ENCODE data around the gene CPEB1.

CPEB1 gene

DNA sequence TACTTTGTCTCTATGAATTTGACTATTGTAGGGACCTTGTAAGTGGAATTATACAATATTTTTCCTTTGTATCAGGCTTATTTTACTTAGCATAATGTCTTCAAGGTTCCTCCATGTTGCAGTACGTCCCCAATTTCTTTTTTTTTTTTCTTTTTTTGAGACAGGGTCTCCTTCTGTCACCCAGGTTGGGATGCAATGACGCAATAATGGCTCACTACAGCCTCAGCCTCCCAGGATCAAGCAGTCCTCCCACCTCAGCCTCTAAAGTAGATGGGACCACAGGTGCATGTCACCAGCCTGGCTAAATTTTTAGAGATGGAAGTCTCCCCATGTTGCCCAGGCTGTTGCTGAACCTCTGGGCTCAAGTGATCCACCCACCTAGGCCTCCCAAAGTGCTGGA is 66.5 kb downstream of the CPEB1 start:
- TF ChIP-seq, protein P1, sequence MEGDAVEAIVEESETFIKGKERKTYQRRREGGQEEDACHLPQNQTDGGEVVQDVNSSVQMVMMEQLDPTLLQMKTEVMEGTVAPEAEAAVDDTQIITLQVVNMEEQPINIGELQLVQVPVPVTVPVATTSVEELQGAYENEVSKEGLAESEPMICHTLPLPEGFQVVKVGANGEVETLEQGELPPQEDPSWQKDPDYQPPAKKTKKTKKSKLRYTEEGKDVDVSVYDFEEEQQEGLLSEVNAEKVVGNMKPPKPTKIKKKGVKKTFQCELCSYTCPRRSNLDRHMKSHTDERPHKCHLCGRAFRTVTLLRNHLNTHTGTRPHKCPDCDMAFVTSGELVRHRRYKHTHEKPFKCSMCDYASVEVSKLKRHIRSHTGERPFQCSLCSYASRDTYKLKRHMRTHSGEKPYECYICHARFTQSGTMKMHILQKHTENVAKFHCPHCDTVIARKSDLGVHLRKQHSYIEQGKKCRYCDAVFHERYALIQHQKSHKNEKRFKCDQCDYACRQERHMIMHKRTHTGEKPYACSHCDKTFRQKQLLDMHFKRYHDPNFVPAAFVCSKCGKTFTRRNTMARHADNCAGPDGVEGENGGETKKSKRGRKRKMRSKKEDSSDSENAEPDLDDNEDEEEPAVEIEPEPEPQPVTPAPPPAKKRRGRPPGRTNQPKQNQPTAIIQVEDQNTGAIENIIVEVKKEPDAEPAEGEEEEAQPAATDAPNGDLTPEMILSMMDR (IDR thresholded peaks at IDR 0.05; ENCODE audit: unreplicated experiment in 3 of 3), result no peak
- H3K9me3 Mint-ChIP-seq, result no peaks in the 10 kb centered on the region
- no peaks in the 10 kb centered on the region for H3K36me3 Mint-ChIP-seq (ENCODE audit: low read depth)
- H3K4me1 Mint-ChIP-seq, result no peaks in the 10 kb centered on the region
- H3K4me3 Mint-ChIP-seq, result no peak overlapping the region
- no peak overlapping the region for H3K27ac Mint-ChIP-seq
- peaks cover 19% of the 10 kb centered on the region for H3K27me3 Mint-ChIP-seq (ENCODE audit: low read depth)

DNA sequence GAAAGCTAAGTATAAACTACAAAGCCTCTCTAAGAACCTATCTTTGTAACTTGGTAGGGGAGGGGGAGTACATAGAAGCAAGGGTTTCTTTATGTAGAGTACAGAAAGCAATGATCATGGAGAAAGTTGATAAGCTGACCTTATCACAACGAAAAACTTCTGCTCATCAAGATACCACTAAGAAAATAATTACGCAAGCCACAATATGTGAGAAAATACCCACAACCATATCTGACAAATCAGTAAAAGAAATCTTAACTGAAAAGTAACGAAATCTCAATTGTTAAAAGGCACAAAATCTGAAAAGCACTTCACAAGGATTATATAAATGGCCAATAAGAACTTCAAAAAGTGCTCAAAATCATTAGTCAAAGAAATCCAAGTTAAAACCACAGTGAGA is 71.8 kb downstream of the CPEB1 start:
- Mint-ChIP-seq H3K4me3 (no peak overlapping the region), H3K4me1 (peaks cover 13% of the 10 kb centered on the region), H3K36me3 (ENCODE audit: low read depth) (no peaks in the 10 kb centered on the region), H3K27ac (no peak overlapping the region), H3K27me3 (ENCODE audit: low read depth) (peaks cover 15% of the 10 kb centered on the region), H3K9me3 (no peaks in the 10 kb centered on the region)
- TF ChIP-seq, protein P1 (IDR thresholded peaks at IDR 0.05; ENCODE audit: unreplicated experiment in 3 of 3), result no peak

DNA sequence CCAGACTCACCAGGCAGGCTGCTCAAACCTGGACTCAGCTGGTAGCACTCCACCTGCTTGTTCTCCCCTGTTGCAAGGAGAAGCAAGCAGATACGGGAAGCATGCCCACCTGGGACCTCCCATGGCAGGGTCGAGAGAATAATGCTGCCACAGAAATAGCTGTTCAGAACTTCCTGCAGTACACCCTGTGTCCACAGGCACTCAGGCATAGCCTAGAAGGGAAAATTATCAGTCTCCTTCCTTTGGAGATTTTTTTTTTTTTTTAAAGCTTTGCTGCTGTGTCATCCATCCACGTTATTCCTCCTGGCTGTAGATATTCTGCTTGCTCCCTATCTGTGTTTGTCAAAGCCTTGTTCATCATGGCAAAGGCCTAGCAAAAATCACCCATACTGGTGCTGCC is 74.2 kb downstream of the CPEB1 start:
- H3K4me3 Mint-ChIP-seq, result no peak overlapping the region
- peaks cover 13% of the 10 kb centered on the region for H3K4me1 Mint-ChIP-seq
- no peaks in the 10 kb centered on the region for H3K9me3 Mint-ChIP-seq
- H3K27me3 Mint-ChIP-seq (ENCODE audit: low read depth), result peaks cover 15% of the 10 kb centered on the region
- H3K36me3 Mint-ChIP-seq (ENCODE audit: low read depth), result no peaks in the 10 kb centered on the region
- TF ChIP-seq, protein P1 (IDR thresholded peaks at IDR 0.05; ENCODE audit: unreplicated experiment in 3 of 3), result no peak
- H3K27ac Mint-ChIP-seq, result peak overlapping the region in 1 of 3 experiments; percentile 20

DNA sequence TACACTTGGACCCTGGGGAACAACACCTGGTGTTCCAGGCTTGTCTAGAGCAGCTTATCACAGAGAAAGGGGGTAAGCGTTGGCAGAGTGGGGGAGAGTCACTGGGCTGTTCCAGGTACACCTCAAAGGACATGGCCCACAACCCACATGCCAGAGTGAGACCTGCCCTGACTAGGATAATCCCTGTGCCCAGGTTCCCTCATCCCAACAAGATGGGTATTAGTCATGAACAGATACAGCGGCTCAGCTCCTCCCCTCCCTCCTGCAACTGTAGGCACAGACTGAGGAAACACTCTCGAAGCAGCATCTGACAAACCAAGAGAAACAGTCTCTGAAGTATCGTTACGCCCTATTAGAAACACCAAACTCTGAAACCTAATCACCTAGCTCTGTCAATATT is 74.9 kb downstream of the CPEB1 start:
- Mint-ChIP-seq H3K4me3 (peak overlapping the region; percentile 78 to 81 (median 80)), H3K27ac (no peak overlapping the region), H3K36me3 (ENCODE audit: low read depth) (no peaks in the 10 kb centered on the region), H3K27me3 (ENCODE audit: low read depth) (peaks cover 15% of the 10 kb centered on the region), H3K4me1 (peaks cover 13% of the 10 kb centered on the region), H3K9me3 (no peaks in the 10 kb centered on the region)
- TF ChIP-seq, protein P1 (IDR thresholded peaks at IDR 0.05; ENCODE audit: unreplicated experiment in 3 of 3), result no peak

DNA sequence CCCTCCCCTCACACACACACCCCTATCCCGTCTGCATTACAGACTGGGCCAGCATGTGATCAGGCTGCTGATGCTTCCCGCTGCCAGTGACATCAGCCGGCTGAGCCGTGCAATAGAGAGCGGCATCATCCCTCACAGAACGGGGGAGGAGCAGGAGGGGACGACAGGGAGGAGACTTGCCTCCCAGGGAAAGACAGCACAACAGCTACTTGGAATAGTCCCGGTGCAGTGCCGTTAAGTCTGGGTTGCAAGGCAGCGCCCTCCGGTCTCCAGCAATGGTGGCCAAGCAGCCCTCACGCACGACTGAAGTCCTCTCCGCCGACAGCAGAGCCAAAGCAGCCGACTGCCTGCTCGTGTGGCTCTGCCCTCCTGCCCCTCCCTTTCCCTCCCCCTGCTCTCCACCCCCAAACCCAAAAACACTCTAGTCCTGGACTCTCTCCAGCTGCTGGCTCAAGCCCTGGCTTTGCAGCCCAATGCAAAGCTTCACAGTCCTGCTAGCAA is 75.4 kb downstream of the CPEB1 start:
- TF ChIP-seq, protein P1 (IDR thresholded peaks at IDR 0.05; ENCODE audit: unreplicated experiment in 3 of 3), result no peak
- Mint-ChIP-seq H3K36me3 (ENCODE audit: low read depth) (no peaks in the 10 kb centered on the region), H3K27me3 (ENCODE audit: low read depth) (peaks cover 20% of the 10 kb centered on the region), H3K4me1 (peaks cover 13% of the 10 kb centered on the region), H3K27ac (peak overlapping the region in 2 of 3 experiments; percentile 35 to 48), H3K9me3 (no peaks in the 10 kb centered on the region), H3K4me3 (peak overlapping the region; percentile 78 to 81 (median 80))

DNA sequence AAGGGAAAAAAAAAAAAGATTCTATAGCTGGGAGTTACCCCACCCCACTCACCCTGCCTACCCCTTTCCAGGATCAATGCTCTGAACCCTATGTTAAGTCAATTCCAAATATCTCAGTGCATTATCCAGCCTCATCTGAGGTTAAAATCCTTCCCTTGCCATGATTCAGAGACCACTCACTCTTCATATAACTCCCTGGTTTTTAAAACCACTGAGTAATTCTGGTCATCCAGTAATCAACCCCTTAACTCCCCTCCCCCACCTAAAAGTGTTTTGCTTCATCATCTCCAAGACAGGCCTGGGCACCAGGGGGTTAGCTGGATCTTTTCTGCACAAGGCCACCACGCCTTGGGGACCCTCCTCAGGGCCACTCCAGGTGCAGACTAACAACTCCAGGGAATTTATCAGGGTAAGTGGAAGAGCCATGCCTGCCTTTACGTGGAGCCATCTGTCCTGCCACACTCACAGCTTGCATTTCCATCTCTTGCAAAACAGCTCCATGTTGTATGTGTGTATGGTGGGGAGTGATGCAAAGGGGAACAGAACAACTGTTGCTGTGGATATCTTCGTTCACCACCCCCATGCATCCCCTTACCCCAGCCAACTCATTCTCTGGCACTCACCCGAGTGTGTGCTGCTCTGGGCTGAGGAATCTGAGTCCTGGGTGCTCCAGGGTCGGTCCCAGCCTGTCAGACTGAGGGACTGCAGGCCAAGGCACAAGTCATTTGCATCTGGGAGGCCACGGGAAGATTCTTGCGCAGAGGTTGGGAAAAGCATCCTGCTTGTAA is 76.2 kb downstream of the CPEB1 start:
- peak overlapping the region; percentile 30 to 63 (median 60) for H3K4me3 Mint-ChIP-seq
- peaks cover 13% of the 10 kb centered on the region for H3K4me1 Mint-ChIP-seq
- TF ChIP-seq, protein P1 (IDR thresholded peaks at IDR 0.05; ENCODE audit: unreplicated experiment in 3 of 3), result no peak
- H3K36me3 Mint-ChIP-seq (ENCODE audit: low read depth), result no peaks in the 10 kb centered on the region
- peaks cover 24% of the 10 kb centered on the region for H3K27me3 Mint-ChIP-seq (ENCODE audit: low read depth)
- no peaks in the 10 kb centered on the region for H3K9me3 Mint-ChIP-seq
- no peak overlapping the region for H3K27ac Mint-ChIP-seq
